Measurements from ENCODE around the gene IL6R. TPM values are rescaled to one million over a fixed set of nuclear protein-coding genes. Genes with fewer than 3 reads are reported as not detected.

The IL6R gene
- total and polyA plus RNA-seq, 2 of the 4 experiments (the other 2 are of a cell fraction) = 5.3 to 9.5 TPM

DNA sequence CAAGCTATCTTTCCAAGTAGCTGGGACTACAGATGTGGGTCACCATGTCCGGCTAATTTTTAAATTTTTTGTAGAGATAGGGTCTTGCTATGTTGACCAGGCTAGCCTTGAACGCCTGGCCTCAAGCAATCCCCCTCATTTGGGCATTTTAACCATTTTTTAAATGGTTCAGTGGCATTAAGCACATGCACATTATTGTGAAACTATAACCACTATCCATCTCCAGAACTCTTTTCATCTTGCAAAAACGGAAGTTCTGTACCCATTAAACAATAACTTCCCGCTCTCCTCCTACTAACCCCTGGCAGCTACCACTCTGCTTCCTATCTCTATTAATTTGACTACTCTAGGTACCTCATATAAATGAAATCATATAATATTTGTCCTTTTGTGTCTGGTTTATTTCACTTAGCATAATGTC is 4.8 kb upstream of the IL6R start:
- no peaks in the 10 kb centered on the region for H3K9me3 ChIP-seq (ENCODE audit: control insufficient read depth, insufficient read depth, low read length)
- no peak overlapping the region for H3K18ac ChIP-seq (ENCODE audit: low read depth, low read length)
- H3K27me3 ChIP-seq (ENCODE audit: control insufficient read depth, insufficient read depth, low read length) = peaks cover 20% of the 10 kb centered on the region
- H3K4me2 ChIP-seq (ENCODE audit: low read depth, low read length) = no peak overlapping the region
- no peak for ATAC-seq (ENCODE audit: low read depth)
- no peak overlapping the region for H2AFZ ChIP-seq (replicated peaks; ENCODE audit: low read length, poor library complexity)
- no peak overlapping the region for H3K4ac ChIP-seq (ENCODE audit: low read depth, low read length)
- no peak overlapping the region for H3K14ac ChIP-seq (replicated peaks; ENCODE audit: low read depth, low read length)
- H3K4me3 ChIP-seq (ENCODE audit: insufficient read depth, low read depth, low read length) = no peak overlapping the region
- dilution Hi-C loops (cut with HindIII; ENCODE audit: low sequenced_read_pairs, unreplicated experiment) = no loop called here
- no TSS peak for BruUV-seq (replicated peaks)
- H3K9ac ChIP-seq (ENCODE audit: low read depth, low read length) = no peak overlapping the region
- no peaks in the 10 kb centered on the region for H3K36me3 ChIP-seq (ENCODE audit: control insufficient read depth, insufficient read depth, low read length)
- H4K8ac ChIP-seq (ENCODE audit: low read depth in 2 of 2, low read length in 2 of 2) = no peak overlapping the region
- H3K56ac ChIP-seq (ENCODE audit: extremely low read depth, insufficient read depth, low read length) = no peak overlapping the region
- no peaks in the 10 kb centered on the region; the same call in 1 of the 2 replicates for H4K20me1 ChIP-seq (ENCODE audit: insufficient read depth, low read length)
- H4K5ac ChIP-seq (ENCODE audit: low read depth, low read length) = no peak overlapping the region
- no peak for DNase-seq
- H3K27ac ChIP-seq (ENCODE audit: insufficient read depth, low read length) = no peak overlapping the region
- WGBS, 2 experiments (ENCODE audit: extremely low coverage in 2 of 2, insufficient read length in 1 of 2) = 83% methylated on average over 1 of the region's 4 CpGs; no CpG with 5 or more reads in 1 of the 2 experiments
- H3K9me1 ChIP-seq (ENCODE audit: insufficient read depth, low read length) = no peaks in the 10 kb centered on the region; the same call in 1 of the 2 replicates
- H2AK9ac ChIP-seq (replicated peaks; ENCODE audit: low read depth, low read length, poor library complexity) = no peak overlapping the region
- no peak overlapping the region for H3K23ac ChIP-seq (ENCODE audit: low read depth, low read length)
- POLR2A ChIA-PET (ENCODE audit: unreplicated experiment) = no interaction called here
- no peak overlapping the region for H2BK20ac ChIP-seq (ENCODE audit: low read depth, low read length)
- in situ Hi-C loops (cut with MboI; ENCODE audit: low sequenced_read_pairs) = no loop called here
- H2BK15ac ChIP-seq (ENCODE audit: low read depth, low read length) = no peak overlapping the region
- CTCF ChIA-PET = no interaction called here
- H4K91ac ChIP-seq (ENCODE audit: insufficient read depth, low read depth, low read length) = no peak overlapping the region
- no peak overlapping the region for H2AK5ac ChIP-seq (ENCODE audit: low read depth, low read length)
- intact Hi-C loops (cut with micrococcal nuclease) = no loop called here
- peaks cover 3% of the 10 kb centered on the region; the same call in 1 of the 2 replicates for H3K4me1 ChIP-seq (ENCODE audit: control insufficient read depth, insufficient read depth, low read length)
- no peak overlapping the region for H2BK120ac ChIP-seq (ENCODE audit: low read depth, low read length)
- H3K79me1 ChIP-seq (ENCODE audit: low read depth in 1 of 2, low read length in 2 of 2) = no peaks in the 10 kb centered on the region
- no peak overlapping the region for H2BK5ac ChIP-seq (ENCODE audit: low read depth, low read length, poor library complexity, severe bottlenecking)
- TF ChIP-seq CHD1 (IDR thresholded peaks at IDR 0.05; ENCODE audit: low read depth, low read length) = no peak
- no peak for TF ChIP-seq RCOR1 (IDR thresholded peaks at IDR 0.05; ENCODE audit: insufficient replicate concordance, low read length)
- TF ChIP-seq CEBPB (IDR thresholded peaks at IDR 0.05; ENCODE audit: low read depth, low read length) = no peak
- no peak for TF ChIP-seq POLR2A (IDR thresholded peaks at IDR 0.05; ENCODE audit: low read depth, low read length)
- TF ChIP-seq FOS (IDR thresholded peaks at IDR 0.05; ENCODE audit: low read depth, low read length) = no peak
- no peak for TF ChIP-seq MXI1 (IDR thresholded peaks at IDR 0.05; ENCODE audit: borderline replicate concordance, low read depth, low read length)
- TF ChIP-seq, protein P1, sequence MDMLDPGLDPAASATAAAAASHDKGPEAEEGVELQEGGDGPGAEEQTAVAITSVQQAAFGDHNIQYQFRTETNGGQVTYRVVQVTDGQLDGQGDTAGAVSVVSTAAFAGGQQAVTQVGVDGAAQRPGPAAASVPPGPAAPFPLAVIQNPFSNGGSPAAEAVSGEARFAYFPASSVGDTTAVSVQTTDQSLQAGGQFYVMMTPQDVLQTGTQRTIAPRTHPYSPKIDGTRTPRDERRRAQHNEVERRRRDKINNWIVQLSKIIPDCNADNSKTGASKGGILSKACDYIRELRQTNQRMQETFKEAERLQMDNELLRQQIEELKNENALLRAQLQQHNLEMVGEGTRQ (IDR thresholded peaks at IDR 0.05; ENCODE audit: low read depth, low read length) = no peak
- TF ChIP-seq SMC3 (IDR thresholded peaks at IDR 0.05; ENCODE audit: low read depth, low read length) = no peak
- TF ChIP-seq NFE2L2 (IDR thresholded peaks at IDR 0.05; ENCODE audit: low read depth, low read length) = no peak
- no peak for TF ChIP-seq MAFK (IDR thresholded peaks at IDR 0.05; ENCODE audit: low read depth, low read length)
- TF ChIP-seq, protein P2, sequence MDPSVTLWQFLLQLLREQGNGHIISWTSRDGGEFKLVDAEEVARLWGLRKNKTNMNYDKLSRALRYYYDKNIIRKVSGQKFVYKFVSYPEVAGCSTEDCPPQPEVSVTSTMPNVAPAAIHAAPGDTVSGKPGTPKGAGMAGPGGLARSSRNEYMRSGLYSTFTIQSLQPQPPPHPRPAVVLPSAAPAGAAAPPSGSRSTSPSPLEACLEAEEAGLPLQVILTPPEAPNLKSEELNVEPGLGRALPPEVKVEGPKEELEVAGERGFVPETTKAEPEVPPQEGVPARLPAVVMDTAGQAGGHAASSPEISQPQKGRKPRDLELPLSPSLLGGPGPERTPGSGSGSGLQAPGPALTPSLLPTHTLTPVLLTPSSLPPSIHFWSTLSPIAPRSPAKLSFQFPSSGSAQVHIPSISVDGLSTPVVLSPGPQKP (IDR thresholded peaks at IDR 0.05; ENCODE audit: borderline replicate concordance, low read depth, low read length) = no peak
- no peak for TF ChIP-seq BHLHE40 (IDR thresholded peaks at IDR 0.05; ENCODE audit: low read depth, low read length)
- no peak for TF ChIP-seq MAZ (IDR thresholded peaks at IDR 0.05; ENCODE audit: borderline replicate concordance, low read depth, low read length)
- no peak for TF ChIP-seq RFX5 (IDR thresholded peaks at IDR 0.05; ENCODE audit: low read depth, low read length)
- TF ChIP-seq, protein P3, sequence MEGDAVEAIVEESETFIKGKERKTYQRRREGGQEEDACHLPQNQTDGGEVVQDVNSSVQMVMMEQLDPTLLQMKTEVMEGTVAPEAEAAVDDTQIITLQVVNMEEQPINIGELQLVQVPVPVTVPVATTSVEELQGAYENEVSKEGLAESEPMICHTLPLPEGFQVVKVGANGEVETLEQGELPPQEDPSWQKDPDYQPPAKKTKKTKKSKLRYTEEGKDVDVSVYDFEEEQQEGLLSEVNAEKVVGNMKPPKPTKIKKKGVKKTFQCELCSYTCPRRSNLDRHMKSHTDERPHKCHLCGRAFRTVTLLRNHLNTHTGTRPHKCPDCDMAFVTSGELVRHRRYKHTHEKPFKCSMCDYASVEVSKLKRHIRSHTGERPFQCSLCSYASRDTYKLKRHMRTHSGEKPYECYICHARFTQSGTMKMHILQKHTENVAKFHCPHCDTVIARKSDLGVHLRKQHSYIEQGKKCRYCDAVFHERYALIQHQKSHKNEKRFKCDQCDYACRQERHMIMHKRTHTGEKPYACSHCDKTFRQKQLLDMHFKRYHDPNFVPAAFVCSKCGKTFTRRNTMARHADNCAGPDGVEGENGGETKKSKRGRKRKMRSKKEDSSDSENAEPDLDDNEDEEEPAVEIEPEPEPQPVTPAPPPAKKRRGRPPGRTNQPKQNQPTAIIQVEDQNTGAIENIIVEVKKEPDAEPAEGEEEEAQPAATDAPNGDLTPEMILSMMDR (conservative IDR thresholded peaks at IDR 0.05; ENCODE audit: low read depth, low read length) = no peak
- TF ChIP-seq RAD21 (IDR thresholded peaks at IDR 0.05; ENCODE audit: low read length) = no peak

Data from IMR-90 (cell line).